ENCODE results near the gene RBBP8.
A peak's percentile ranks its signal among the peaks of the same experiment; 100 is the strongest.
"Not testable (repeated sequence)": the region's sequence is repeated elsewhere in the genome, so short reads cannot be mapped to it uniquely, and the experiment has no call there.

RBBP8 gene

DNA sequence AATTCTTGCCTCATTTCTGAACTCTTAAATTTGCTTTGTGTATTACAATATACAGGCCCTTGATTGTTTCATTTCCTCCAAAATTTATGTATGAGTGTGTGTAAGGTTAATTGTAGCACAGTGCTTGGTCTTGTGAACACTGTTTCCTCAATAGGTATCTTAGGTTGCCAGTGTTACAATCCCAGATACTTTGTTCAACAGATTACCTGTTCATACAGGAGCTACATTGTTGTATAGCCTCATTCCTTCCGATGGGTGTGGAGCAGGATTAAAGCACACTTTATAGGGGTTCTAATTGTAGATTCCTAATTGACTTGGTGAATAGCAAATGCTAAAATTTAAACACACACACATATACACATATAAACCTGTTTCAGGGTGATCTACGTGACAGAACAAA lies 10.7 kb downstream of the RBBP8 start:
- no peak for DNase-seq (ENCODE audit: low spot score)

DNA sequence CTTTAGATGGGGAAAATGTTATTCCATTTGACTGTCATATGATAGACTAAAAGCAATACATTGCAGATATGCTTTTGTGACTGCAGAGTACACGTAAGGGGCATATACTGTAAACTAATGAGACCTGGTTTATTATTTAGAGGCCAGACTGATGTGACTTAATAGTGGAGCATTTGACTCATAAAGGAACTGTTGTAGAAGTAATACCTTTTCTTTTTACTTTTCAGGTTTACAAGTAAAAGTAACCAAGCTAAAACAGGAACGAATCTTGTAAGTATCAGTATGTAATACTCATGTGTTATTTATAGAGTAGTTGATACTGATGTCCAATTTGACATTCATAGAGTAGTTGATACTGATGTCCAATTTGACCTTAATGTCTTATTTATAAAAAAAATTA lies 13.1 kb downstream of the RBBP8 start:
- DNase-seq (ENCODE audit: low spot score) = no peak

DNA sequence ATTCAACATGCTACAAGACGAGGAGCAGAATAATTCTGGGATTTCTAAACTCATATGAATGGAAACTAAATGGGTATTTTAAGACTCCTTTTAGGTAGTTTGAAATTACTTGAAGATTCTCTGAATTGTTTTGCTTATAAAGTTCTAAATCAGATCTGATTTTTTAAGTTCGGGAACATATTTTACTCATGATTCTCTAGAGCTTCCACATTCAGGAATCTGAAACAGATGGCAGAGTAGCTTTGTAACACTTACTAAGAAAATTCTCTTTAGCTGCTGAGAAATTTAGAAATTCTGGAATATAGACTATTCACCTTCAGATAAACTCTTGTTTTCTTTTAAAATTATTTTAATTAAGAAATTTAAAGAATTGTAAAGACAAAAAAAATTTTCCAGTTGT lies 13.7 kb downstream of the RBBP8 start:
- no peak for DNase-seq (ENCODE audit: low spot score)

DNA sequence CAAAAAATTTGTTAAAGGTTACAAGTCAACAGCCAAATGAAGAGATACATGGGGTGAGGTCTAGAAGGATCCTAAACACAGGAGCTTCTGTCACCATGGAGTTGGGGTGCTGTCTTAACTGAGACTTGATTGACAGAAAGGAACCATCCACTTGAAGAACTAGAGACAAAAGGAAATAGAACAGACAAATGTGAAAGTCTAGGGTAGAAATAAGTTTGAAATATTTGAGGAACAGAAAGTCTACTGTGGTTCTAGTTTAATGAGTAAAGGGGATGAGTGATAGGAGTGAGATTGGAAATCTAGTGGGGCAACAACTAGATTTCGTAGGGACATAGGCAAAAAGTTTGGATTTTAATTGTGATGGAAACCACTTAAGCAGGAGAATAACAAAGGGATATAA lies 18.7 kb downstream of the RBBP8 start:
- no peak for DNase-seq (ENCODE audit: low spot score)

DNA sequence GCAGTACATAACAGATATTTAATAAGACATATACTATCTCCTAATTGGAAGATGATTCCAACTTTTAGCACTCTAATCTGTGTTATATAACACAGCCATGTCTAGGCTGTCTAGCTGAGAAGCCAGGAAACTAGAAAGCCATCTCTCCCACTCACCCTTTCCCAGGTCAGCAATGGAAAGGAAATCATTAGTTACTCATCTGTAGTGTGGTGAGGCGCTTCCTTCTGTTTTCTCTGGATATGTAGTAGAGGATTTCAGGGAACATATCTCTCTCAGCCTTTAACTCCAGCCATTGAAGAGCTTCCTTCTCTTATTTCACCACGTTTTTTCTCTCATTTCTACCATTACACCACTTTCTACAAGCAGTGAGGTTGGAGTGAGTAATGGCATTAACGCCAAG lies 19.4 kb downstream of the RBBP8 start:
- DNase-seq (ENCODE audit: low spot score) = no peak

DNA sequence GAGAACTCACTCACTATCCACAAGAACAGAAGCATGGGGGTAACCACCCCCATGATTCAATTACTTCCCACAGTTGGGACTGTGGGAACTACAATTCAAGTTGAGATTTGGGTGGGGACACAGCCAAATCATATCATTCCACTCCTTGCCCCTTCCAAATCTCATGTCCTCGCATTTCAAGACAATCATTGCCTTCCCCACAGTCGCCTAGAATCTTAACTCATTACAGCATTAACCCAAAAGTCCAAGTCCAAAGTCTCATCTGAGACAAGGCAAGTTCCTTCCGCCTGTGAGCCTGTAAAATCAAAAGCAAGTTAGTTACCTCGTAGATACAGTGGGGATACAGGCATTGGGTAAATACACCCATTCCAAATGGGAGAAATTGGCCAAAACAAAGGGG lies 20.9 kb downstream of the RBBP8 start:
- not testable (repeated sequence) for DNase-seq (ENCODE audit: low spot score)

DNA sequence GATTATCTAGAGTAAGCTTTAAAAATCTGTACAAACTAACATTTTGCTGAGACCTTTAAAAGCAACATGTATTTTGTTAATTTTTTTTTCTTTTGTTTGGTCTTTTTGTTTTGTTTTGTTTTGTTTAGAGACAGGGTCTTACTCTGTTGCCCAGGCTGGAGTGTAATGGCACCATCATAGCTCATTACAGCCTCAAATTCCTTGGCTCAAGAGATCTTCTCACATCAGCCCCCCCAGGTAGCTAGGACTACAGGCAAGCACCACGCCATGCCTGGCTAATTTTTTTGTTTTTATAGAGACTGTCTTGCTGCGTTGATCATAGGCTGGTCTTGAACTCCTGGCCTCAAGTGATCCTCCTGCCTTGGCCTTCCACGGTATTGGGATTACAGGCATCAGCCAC lies 23.1 kb downstream of the RBBP8 start:
- DNase-seq (ENCODE audit: low spot score) = no peak

DNA sequence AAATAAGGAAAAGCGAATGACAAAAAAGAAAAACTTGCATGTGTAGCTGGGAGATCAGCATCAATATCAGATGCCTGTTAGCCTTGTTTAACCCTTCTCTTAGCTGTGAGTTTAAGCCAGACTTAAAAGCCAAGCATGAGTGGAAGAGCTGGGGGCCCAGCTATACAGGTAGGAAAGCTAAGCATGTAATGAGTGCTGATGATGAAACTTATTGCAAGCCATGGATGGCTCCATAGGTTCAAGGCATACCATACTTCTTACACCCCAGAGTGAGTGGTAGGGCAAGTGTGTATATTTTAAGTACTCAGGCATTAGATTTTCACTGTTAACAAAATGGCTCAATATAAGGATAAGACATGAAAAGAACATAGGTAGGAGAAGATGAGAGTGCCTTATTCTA lies 28.0 kb downstream of the RBBP8 start:
- DNase-seq (ENCODE audit: low spot score) = no peak

DNA sequence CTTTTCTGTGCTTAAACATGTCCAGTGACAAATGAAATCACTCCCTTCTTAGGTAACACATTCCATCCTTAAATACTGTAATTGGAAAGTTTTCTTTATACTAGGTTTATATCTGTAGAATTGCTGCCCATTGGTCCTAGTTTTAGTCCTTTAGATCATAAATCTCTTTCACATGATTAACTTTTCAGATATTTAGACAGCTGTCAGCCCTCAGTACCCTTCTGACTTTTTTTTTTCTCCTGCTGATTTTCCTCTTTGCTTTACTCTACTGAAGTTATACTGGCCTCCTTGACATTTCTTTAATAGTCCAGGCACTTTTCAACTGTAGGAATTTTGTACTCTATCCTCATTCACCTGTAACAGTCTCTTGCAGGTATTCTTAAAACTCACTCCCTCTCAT lies 28.9 kb downstream of the RBBP8 start:
- DNase-seq (ENCODE audit: low spot score) = no peak

DNA sequence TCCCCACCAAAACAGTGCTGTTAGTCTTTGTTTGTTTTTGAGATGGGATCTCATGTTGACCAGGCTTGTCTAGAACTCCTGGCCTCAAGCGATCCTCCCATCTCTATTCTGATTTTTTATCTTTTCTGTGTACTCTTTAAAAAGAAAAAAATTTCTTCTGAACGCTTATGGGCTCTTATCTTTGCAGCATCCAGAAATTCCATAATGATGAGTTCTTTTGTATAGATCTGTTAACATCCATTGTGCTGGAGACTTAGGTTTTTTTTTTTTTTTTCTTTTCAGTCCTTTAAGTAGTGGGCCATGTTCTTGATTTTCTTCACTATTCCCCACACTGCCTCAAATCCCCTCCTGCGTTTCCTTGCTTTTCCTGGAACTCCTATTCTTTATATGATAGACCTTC lies 31.0 kb downstream of the RBBP8 start:
- no peak for DNase-seq (ENCODE audit: low spot score)

DNA sequence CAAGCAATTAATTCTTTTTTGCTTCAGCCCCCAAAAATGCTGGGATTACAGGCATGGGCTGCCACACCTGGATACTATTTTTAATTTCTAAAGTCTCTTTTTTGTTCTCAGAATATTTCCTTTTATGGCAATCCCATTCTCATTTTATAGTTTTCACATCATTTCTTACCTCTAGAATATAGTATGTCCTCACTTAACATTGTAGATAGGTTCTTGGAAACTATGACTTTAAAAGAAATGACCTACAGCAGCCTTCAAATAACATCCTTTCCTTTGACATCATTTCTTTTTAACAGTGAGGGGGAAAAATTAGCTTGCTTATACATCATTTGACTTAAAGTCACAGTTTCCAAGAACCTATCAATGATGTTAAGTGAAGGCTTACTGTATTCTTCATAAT lies 31.6 kb downstream of the RBBP8 start:
- DNase-seq (ENCODE audit: low spot score) = no peak

DNA sequence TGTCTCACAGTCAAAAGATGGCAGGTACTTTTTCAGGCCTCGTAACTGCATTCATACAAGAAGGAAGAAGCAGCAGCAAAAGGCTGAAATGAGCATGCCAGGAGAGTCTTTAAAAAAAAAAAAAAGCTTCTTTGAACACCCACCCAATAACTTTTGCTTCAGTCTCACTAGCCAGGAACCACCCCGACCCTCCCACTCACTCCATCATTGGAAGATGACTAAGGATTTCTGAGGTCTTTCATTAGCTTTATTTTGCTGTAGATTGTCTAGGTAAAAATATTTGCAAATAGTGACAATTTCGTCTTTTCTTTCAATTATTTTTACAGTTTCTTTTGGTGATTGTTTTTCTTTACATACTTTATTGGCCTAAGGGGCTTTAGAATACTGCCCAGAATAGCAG lies 37.9 kb downstream of the RBBP8 start:
- DNase-seq (ENCODE audit: low spot score) = no peak

DNA sequence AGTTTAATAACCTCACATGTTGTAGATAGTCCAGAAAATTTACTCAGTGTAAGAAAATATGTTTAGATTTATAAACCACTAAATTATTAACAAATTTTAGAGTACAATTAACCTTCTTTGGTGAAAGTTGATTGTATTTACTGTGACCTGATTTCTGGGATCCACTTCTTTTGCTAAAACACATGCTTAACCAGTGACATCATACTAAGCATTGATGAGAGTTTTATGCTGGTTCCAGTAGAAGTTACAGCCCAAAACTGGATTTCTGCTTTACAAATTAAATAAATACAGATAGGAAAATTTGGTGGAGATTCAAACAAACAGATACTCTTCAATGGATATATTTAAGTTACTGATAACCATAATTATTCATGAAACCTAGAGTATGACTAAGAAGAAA lies 40.9 kb downstream of the RBBP8 start:
- no peak for DNase-seq (ENCODE audit: low spot score)

DNA sequence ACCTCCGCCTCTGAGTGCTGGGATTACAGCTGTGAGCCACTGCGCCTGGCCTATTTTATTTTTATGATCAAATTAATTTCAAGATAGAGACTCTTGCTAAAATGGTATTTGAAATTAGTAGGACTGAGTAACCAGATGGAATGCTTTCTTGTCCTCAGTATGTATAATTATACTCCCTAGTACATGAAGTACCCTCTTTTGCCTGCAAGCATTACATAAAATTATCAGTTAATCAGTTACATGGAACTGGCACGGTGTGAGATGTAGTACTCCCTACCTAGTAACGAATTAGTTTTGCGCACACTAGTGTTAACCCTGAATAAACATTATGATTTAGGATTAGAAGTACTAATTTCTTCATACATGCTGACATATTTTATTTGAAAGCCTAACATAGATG lies 41.6 kb downstream of the RBBP8 start:
- no peak for DNase-seq (ENCODE audit: low spot score)

DNA sequence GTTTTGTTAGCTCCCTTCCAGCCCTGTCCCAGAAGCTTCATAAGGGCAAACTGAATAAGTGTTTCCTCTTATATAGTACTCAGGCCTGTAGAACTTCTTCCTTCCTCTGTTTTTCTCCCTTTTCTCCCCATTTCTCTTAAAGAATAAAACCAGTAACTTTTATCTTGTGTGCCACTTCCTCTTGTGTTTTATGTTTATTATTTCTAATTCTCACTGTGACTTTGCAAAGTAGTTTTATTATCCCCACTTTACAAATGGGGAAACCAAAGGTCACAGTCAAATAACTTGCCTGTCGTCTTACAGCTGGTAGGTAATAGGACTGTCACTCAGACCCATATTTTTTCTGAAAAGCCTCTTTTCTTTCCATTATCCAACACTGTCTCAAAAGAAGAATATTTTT lies 42.4 kb downstream of the RBBP8 start:
- no peak for DNase-seq (ENCODE audit: low spot score)

DNA sequence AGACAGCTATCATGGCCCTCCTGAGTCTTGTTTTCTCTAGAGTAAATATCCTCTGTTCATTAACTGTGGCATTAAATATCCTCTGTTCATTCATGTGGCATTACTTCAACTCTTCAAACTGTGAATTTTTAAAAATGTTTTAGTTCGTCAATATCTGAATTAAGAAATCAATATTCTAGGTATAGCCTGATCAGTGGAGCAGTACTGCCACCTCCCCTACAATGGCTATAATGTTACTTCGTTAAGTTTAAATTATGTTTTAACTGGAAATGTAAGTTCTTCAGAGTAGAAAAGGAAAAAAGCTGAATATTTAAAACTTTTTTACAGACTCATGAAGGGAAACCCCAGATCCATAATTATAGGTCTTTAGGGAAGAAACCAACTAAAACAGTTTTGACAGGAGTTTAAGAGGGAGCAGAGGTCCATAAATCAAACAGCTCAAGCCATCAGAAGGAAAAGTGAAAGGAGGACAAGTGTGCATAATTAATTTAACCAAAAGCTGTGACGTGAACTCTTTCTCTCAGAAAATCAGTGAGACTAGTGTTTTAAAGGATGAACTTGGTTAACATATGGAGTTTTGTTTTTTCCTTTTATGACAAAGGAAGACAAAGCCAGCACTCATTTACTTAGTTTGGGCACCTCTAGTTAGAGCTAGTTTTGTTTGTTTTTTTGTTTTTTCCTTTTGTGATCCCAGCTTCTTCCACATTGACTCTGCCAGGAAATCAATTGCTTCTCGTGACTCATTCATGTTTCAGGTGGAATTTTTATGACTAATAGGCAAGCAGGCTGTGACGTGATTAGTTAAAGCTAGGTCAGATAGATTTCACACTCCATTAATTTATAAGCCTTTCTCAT lies 44.9 kb downstream of the RBBP8 start:
- DNase-seq (ENCODE audit: low spot score) = no peak

DNA sequence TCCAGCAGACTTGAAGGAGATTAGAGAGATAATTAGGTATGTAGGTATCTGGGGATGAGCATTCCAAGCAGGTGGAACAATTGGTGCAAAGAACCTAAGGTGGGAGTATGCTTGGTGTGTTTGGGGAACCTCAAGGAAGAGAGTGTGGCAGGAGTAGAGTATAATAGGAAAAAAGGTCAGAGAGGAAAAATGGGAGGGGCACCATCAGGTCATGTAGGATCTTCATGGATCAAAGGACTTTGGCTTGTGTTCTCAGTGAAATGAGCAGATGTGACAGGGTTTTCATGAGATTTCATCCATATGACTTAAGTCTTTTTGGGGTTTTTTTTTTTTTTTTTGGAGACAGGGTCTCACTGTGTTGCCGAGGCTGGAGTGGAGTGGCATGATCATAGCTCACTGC lies 47.3 kb downstream of the RBBP8 start:
- DNase-seq (ENCODE audit: low spot score) = no peak

DNA sequence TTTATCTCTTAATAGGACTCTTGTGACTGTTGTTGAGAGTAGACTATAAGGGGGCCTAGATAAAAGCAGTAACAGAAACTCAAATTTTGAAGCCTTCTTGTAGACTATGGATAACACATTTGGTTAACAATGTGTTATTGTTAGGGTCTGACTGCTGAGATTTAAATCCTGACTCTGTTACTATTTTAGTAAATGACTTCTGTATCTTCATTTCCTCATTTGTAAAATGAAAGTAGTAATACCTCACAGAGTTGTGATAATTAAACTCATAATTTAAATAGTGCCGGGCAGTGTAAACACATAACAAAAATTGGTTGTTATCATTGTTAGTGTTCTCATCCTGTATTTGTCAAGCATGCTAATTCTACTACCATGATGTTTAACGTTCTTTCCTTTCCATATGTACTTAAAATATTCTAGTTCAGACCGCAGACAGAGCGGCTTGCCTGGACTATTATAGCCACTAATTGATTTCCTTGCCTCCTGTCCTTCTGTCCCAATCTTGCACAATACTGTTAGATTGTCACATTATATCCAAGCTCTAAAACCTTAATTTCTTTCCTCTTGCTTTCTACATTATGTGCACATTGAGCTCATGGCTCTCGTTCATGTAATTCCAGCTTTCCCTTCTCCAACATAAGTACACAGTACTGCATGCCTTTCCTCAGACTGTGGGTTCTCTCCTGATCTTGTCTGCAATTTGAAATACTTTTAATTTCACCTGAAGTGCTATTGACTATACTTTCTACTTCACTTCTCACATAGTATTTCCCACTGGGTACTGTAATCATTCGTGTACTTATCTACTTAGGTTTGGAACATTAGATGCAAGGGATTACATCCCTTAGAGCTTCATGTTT lies 48.4 kb downstream of the RBBP8 start:
- no peak for DNase-seq (ENCODE audit: low spot score)

DNA sequence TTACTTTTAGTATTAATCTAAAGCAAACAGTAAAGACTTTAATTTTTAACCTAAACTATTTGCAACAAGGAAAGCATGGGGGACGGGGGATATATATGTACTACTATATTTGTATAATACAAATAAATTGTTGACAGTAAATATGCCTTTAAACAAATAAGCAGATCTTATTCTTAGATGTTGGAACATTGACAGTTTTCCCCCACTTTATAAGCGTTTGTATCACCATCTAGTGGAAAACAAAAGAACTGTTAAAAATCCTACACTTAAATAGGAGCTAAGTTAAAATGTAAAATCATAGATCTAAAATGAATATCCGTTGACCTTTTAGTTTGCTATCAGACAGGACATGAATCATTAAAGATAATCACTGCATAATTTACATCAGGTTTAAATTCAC lies 50.0 kb downstream of the RBBP8 start:
- DNase-seq (ENCODE audit: low spot score) = peak; percentile 59

DNA sequence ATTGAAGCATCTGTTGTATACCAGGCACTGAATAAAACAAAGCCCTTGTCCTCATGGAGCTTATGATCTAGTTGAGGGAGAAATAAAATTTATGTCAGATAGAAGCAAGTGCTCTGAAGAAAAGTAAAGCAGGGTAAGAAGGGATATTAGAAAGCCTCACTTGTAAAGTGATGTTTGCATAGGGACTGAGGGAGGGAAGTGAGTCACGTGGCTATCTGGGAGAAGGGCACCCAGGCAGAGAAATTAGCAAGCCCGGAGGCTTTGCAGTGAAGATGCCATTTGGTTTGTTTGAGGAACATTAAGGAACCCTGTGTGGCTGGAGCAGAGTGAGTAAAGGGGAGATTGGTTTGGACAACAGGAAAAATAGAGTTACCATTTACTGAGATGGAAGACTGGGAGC lies 52.1 kb downstream of the RBBP8 start:
- DNase-seq (ENCODE audit: low spot score) = no peak

DNA sequence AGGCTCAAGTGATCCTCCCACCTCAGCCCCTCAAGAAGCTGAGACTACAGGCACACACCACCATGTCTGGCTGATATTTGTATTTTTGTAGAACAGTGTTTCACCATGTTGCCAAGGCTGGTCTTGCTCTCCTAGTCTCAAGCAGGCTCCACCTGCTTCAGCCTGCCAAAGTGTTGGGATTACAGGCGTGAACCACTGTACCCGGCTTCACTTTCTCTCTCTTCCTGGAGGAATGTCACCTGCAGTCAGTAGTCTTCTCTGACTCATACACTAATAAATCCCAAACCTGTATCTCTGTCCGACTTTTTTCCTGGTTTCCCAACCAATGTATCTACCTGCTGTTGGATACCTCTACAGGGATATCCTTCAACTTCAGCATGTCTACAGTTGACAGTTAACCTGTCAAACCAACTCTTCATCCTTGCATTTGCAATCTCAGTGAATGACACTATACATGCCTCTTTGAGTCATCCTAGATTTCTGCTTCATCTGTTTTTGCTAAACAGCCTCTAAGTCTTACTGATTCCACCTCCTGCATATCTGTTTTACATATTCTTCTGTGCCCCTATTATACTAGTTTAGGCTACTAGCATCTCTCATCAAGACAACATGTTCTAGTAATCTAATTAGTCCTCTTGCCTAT lies 54.5 kb downstream of the RBBP8 start:
- no peak for DNase-seq (ENCODE audit: low spot score)

DNA sequence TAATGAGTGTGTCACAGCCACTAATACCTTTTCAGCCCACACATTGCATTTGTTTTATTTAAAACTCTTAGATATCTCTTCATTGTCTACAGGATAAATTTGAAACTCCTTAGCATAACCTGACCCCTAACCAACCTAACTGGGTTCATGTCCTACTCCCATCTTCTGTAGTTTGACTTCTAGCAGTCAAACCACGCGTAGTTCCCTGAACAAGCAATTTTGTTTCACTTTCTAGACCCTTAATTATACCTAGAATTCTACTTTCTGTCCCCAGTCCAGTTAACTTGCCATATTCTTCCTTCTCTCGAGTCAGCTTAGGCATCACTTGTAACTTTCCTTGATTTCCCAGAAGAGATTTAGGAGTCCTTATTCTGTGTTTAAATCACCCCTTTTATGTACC lies 55.1 kb downstream of the RBBP8 start:
- no peak for DNase-seq (ENCODE audit: low spot score)

DNA sequence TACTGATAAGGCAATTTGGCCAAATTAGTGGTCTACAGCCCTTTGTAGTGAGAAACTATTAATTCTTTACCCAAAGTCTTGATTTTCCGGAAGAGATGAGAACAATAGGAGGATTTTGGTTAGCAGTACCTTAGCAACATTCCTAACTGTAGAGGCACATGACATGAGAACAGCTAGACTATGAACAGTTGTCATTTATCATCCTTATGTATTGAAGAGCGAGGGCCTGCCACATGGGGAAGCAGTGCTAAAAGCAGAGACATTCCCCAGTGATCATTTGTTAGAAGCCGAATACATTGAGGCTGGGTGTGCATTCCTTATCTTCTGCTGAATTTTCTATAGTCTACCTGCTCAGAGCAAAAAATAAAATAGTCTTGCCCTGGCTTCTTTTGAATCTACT lies 65.2 kb downstream of the RBBP8 start:
- no peak for DNase-seq (ENCODE audit: low spot score)

Data from pons (tissue), 1 donor.